Natural killer cell (primary cell): ENCODE results near the gene C11orf16. TPM values are rescaled to one million over a fixed set of nuclear protein-coding genes. Genes with fewer than 3 reads are reported as not detected.

ENCODE experiments used
- ATAC-seq, 3 donors: fragments of 150-1000 bp in 2 of 3; fragments of 200-7000 bp in 1 of 3; cut with Tn5 transposase; 1 replicate in 1 of 3; 2 replicates in 2 of 3; pipeline ENCODE4 v1.10.0; 2021; ENCODE audit warnings: mild to moderate bottlenecking in 2 of 3, moderate library complexity in 2 of 3
- DNase-seq, 2 donors: peaks; one replicate each; pipeline versions ENCODE4 v3.0.0 to v3.0.0-alpha.2; 2013 to 2021; ENCODE audit warnings: mixed read lengths in 1 of 2
- H3K27ac ChIP-seq: one replicate; pipeline ENCODE4 v1.5.1; 2013; ENCODE audit warnings: mild to moderate bottlenecking, low read length
- H3K27me3 ChIP-seq: one replicate; pipeline ENCODE4 v1.6.1; 2013; ENCODE audit warnings: low read length; ENCODE audit not compliant: control insufficient read depth, insufficient read depth
- H3K36me3 ChIP-seq: one replicate; pipeline ENCODE4 v1.6.1; 2013; ENCODE audit warnings: low read length; ENCODE audit not compliant: control insufficient read depth, insufficient read depth
- H3K4me1 ChIP-seq: one replicate; pipeline ENCODE4 v1.6.1; 2013; ENCODE audit warnings: low read length; ENCODE audit not compliant: control insufficient read depth, insufficient read depth
- H3K4me3 ChIP-seq: one replicate; pipeline ENCODE4 v1.5.1; 2013; ENCODE audit warnings: low read length
- H3K9me3 ChIP-seq: one replicate; pipeline ENCODE4 v1.6.1; 2013; ENCODE audit warnings: low read length; ENCODE audit not compliant: control insufficient read depth, insufficient read depth
- H3K27ac Mint-ChIP-seq, 2 donors: one replicate each; pipeline ENCODE4 v1.8.0; 2022; ENCODE audit warnings: mild to moderate bottlenecking in 2 of 2, mixed read lengths in 2 of 2, moderate library complexity in 1 of 2
- H3K27me3 Mint-ChIP-seq, 2 donors: one replicate each; pipeline ENCODE4 v1.8.0; 2022; ENCODE audit warnings: low read depth in 2 of 2, mixed read lengths in 2 of 2
- H3K36me3 Mint-ChIP-seq: one replicate; pipeline ENCODE4 v1.8.0; 2022; ENCODE audit warnings: mixed read lengths
- H3K4me1 Mint-ChIP-seq, 2 donors: one replicate each; pipeline ENCODE4 v1.8.0; 2022; ENCODE audit warnings: mixed read lengths in 2 of 2
- H3K4me3 Mint-ChIP-seq: one replicate; pipeline ENCODE4 v1.8.0; 2022; ENCODE audit warnings: mild to moderate bottlenecking, moderate library complexity, mixed read lengths
- H3K9me3 Mint-ChIP-seq, 2 donors: one replicate each; pipeline ENCODE4 v1.8.0; 2022; ENCODE audit warnings: mixed read lengths in 2 of 2
- CTCF ChIP-seq: fragments of 200-600 bp; IDR thresholded peaks from one replicate; pipeline ENCODE4 v1.8.0; 2022; ENCODE audit warnings: antibody characterized with exemption
- WGBS: methylation state at CpG from one replicate; pipeline ENCODE4 v1.1.7; 2013; ENCODE audit warnings: missing lambda C conversion rate; ENCODE audit not compliant: insufficient coverage; 5-methylcytosine and 5-hydroxymethylcytosine counted together
- intact Hi-C: fragments of 100-400 bp; cut with micrococcal nuclease; formaldehyde crosslinking; loops from one replicate; pipeline ENCODE4 v1.14.2; 2022
- total RNA-seq, 4 donors: library from RNA; stranded (reverse); fragments of 120-200 nt in 1 of 4; gene quantifications; one replicate each; pipeline versions ENCODE4 v1.2.3 to v1.2.4, GENCODE V29; 2013 to 2022

The C11orf16 gene
- total RNA-seq, 3 donors from 2014 or later (not counting 1 experiment from before 2014, with no cell fraction given) = not detected

DNA sequence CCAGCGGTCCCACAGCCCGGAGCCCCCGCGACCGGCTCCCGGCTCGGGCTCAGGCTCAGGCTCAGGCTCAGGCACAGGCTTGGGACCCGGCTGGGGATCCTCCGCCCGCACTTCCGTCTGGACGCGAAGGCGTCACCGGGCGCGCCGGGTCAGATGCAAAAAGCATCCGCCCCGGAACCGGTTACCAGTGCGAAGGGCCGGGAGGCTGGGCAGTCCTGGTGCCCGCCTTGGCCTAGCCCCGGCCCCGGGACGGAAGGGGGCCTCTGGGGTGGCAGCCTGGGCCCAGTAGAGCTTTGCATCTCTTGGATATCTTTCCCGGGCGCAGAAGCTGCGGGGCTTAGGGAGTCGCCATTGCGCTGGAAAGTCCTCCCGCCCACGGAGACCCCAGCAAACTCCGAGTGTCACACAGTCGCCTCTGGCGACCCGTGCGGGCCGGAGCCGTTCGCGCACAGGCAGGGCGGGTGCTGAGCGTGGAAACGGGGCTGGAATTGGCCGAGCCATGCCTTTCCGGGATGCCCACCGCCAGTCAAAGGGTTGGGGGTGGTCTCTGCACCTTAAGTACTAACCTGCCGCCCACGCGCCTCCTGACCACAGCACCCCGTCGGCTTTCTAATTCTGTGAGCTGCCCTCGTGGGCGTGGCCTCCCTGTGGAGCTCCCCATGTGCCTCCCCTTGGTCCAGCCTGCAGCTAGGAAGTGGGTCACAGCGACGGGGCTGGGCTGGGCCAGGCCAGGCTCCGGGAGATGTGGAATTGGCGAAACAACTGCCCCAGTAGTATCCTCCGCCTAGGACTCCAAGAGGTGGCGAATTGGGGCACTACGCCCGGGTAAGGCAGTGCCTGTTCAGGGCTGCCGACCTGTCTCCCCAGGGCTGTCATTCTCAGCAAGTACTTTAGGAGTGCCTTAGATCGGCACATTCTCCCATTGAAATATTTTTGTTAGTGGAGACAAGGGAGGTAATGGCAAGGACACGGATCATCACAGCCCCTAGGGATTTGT is 31.9 kb upstream of the C11orf16 start, which contains the start of gene TMEM9B:
Gene TMEM9B, minus strand, starts transcription at position 119 of the 997 bp plus-strand sequence. CDS start 129 bp downstream, outside the sequence.
- no peaks in the 10 kb centered on the region for H3K27me3 ChIP-seq
- intact Hi-C loops = loop anchor here (1.0 to 2.0 kb wide), 2 partner anchors 38 to 282 kb away; partner anchors contain the start of genes RPL27A and TRIM66
- peak within 1 kb of the TSS; percentile 98 for H3K27ac ChIP-seq
- under 1% methylated on average over 67 of the region's 67 CpGs for WGBS
- H3K4me3 ChIP-seq = peak within 1 kb of the TSS; percentile 97
- no peaks in the 10 kb centered on the region for H3K9me3 ChIP-seq
- DNase-seq (peak; percentile 73 to 85), ATAC-seq (peak; percentile 79 to 91 (median 86))
- no peak for TF ChIP-seq CTCF
- H3K9me3 Mint-ChIP-seq = no peaks in the 10 kb centered on the region
- no peaks in the 10 kb centered on the region for H3K36me3 Mint-ChIP-seq
- H3K4me1 Mint-ChIP-seq = peaks cover 23 to 31% of the 10 kb centered on the region in 2 donors
- peaks cover 19% of the 10 kb centered on the region for H3K4me1 ChIP-seq
- peak within 1 kb of the TSS; percentile 95 for H3K4me3 Mint-ChIP-seq
- no peaks in the 10 kb centered on the region for H3K36me3 ChIP-seq
- no peaks in the 10 kb centered on the region for H3K27me3 Mint-ChIP-seq
- H3K27ac Mint-ChIP-seq = peak within 1 kb of the TSS; percentile 91 to 96

DNA sequence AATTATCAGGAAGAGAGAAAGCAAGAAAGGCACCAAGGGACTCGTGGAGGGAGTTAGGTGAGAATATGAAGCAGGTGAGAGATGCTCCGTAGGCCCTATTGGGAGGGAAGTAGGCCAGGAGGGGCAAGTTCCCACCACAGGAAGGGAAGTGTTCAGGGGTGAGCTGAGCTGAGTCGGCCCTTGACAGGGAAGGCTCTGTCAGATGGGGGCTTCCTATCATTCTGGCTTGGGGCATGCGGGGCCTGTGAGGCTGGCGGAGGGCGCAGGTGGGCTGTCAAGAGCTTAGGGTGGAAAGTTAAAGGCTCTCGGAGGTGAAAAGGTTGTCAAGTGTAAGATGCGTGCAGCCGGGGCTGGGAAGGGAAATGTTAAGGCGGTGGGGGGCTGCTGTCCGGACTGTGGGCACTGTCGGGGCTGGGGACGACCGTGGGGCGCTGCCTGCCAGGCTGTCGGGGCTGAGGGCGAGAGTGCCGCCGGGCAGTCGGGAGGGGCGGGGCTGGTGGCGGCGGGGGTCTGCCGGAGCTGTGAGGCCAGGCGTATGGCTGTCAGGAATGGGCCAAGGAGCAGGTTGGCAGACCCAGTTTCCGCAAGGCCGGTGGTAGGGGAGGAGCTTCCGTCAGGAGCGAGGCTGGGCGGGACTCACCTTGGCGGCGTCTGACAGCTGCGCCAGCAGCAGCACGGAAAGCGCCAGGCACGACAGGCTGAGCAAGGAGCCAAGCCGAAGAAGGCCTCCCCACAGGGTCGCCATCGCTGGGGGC is 31.0 kb upstream of the C11orf16 start:
- Histone ChIP-seq H3K27ac (peak overlapping the region; percentile 98), H3K4me3 (peak overlapping the region; percentile 97), H3K27me3 (no peaks in the 10 kb centered on the region), H3K9me3 (no peaks in the 10 kb centered on the region), H3K4me1 (peaks cover 19% of the 10 kb centered on the region), H3K36me3 (no peaks in the 10 kb centered on the region)
- intact Hi-C loops = loop anchor here (1.0 to 2.0 kb wide), 2 partner anchors 39 to 281 kb away; partner anchors contain the start of genes RPL27A and TRIM66
- no peak for TF ChIP-seq CTCF
- H3K4me3 Mint-ChIP-seq = peak overlapping the region; percentile 95
- DNase-seq = peak; percentile 17 to 87
- peaks cover 29 to 31% of the 10 kb centered on the region in 2 donors for H3K4me1 Mint-ChIP-seq
- no peaks in the 10 kb centered on the region for H3K36me3 Mint-ChIP-seq
- H3K27me3 Mint-ChIP-seq = no peaks in the 10 kb centered on the region
- ATAC-seq = peak; percentile 67 to 79 (median 72)
- no peaks in the 10 kb centered on the region for H3K9me3 Mint-ChIP-seq
- peak overlapping the region; percentile 91 to 96 for H3K27ac Mint-ChIP-seq
- WGBS = 1% methylated on average over 39 of the region's 39 CpGs

- Histone ChIP-seq H3K27ac (no peak overlapping the region), H3K9me3 (no peaks in the 10 kb centered on the region), H3K4me1 (peaks cover 19% of the 10 kb centered on the region), H3K4me3 (no peak overlapping the region), H3K36me3 (no peaks in the 10 kb centered on the region), H3K27me3 (no peaks in the 10 kb centered on the region)
- H3K36me3 Mint-ChIP-seq = no peaks in the 10 kb centered on the region
- peak overlapping the region; percentile 95 for H3K4me3 Mint-ChIP-seq
- H3K27ac Mint-ChIP-seq = peak overlapping the region; percentile 91 to 96
- intact Hi-C loops = no loop called here
- no peak for TF ChIP-seq CTCF
- H3K4me1 Mint-ChIP-seq = peaks cover 29 to 31% of the 10 kb centered on the region in 2 donors
- H3K9me3 Mint-ChIP-seq = no peaks in the 10 kb centered on the region
- no CpG with 5 or more reads among the region's 2 CpGs for WGBS
- ATAC-seq = no peak
- DNase-seq = peak in 1 of 2 donors; percentile 6
- no peaks in the 10 kb centered on the region for H3K27me3 Mint-ChIP-seq
These were observed 30.1 kb upstream of the C11orf16 start for GRCh38 chr11:8962841-8963240.
